ENCODE measurements around the gene TUBA1B.
A peak's percentile ranks its signal among the peaks of the same experiment; 100 is the strongest.

TUBA1B gene

GRCh38 chr12:49126852-49127763, 4.1 kb downstream of the TUBA1B start:
- Histone ChIP-seq H3K27me3 (ENCODE audit: low read length) (no peaks in the 10 kb centered on the region), H3K9me2 (replicated peaks; ENCODE audit: insufficient read depth, low read length) (no peaks in the 10 kb centered on the region), H3K4me3 (ENCODE audit: insufficient read depth, low read length, poor library complexity, severe bottlenecking) (no peak overlapping the region), H3F3A (ENCODE audit: insufficient read depth) (peaks cover 55% of the 10 kb centered on the region), H3K4me2 (ENCODE audit: low read depth, low read length, poor library complexity, severe bottlenecking) (no peak overlapping the region), H3K9me3 (ENCODE audit: insufficient read depth, low read length) (no peaks in the 10 kb centered on the region), H3K27ac (ENCODE audit: low read depth, low read length) (no peak overlapping the region), H4K20me1 (ENCODE audit: low read depth, low read length) (peaks cover 13% of the 10 kb centered on the region), H3K36me3 (ENCODE audit: low read length) (peaks cover 26% of the 10 kb centered on the region), H3K79me2 (ENCODE audit: insufficient read depth, low read length) (peaks cover 17% of the 10 kb centered on the region), H2AFZ (ENCODE audit: low read depth, low read length, severe bottlenecking) (no peak overlapping the region), H3K9ac (ENCODE audit: low read length) (no peak overlapping the region)
- no peak for TF ChIP-seq EZH2phosphoT487 (conservative IDR thresholded peaks at IDR 0.05; ENCODE audit: low read length)
- TF ChIP-seq, protein P1, sequence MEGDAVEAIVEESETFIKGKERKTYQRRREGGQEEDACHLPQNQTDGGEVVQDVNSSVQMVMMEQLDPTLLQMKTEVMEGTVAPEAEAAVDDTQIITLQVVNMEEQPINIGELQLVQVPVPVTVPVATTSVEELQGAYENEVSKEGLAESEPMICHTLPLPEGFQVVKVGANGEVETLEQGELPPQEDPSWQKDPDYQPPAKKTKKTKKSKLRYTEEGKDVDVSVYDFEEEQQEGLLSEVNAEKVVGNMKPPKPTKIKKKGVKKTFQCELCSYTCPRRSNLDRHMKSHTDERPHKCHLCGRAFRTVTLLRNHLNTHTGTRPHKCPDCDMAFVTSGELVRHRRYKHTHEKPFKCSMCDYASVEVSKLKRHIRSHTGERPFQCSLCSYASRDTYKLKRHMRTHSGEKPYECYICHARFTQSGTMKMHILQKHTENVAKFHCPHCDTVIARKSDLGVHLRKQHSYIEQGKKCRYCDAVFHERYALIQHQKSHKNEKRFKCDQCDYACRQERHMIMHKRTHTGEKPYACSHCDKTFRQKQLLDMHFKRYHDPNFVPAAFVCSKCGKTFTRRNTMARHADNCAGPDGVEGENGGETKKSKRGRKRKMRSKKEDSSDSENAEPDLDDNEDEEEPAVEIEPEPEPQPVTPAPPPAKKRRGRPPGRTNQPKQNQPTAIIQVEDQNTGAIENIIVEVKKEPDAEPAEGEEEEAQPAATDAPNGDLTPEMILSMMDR (IDR thresholded peaks at IDR 0.05; ENCODE audit: insufficient read depth, low read length, poor library complexity, severe bottlenecking), result no peak

DNA sequence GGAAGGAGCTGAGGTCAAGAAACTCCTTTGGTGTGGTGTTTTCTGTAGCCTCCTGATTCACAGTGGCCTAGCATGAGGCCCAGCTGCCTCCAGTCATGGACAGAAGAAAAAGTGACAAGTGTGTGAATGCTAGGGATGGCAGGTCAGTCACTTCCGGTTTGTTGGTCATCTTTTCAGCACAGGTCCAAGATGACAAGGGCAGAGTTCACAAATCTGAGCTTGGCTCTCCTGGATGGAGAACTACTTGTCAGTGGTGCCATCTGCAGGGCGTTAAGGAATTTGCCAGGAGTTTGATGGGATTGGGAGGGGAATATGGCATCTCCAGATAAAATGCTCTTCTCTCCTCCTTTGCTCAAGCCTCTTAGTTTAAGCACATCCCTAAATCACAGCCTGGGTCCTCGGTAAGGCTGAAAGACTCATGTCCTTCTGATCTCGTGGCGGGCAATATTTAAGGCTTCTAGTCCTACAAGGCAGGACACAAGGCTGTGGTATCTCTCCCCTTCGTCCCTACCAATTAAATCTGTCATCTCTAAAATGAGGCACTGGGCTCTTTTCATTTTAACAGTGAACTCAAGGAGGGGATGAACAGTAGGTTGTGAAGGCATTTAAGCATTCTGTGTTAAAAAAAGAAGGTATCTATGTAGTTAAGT, 10.0 kb downstream of the TUBA1B start:
- Histone ChIP-seq H3F3A (ENCODE audit: insufficient read depth) (peaks cover 8% of the 10 kb centered on the region), H3K27ac (ENCODE audit: low read depth, low read length) (no peak overlapping the region), H3K4me2 (ENCODE audit: low read depth, low read length, poor library complexity, severe bottlenecking) (no peak overlapping the region), H3K79me2 (ENCODE audit: insufficient read depth, low read length) (no peaks in the 10 kb centered on the region), H3K9me3 (ENCODE audit: insufficient read depth, low read length) (no peaks in the 10 kb centered on the region), H3K36me3 (ENCODE audit: low read length) (no peaks in the 10 kb centered on the region), H4K20me1 (ENCODE audit: low read depth, low read length) (no peaks in the 10 kb centered on the region), H2AFZ (ENCODE audit: low read depth, low read length, severe bottlenecking) (no peak overlapping the region), H3K9me2 (replicated peaks; ENCODE audit: insufficient read depth, low read length) (no peaks in the 10 kb centered on the region), H3K4me3 (ENCODE audit: insufficient read depth, low read length, poor library complexity, severe bottlenecking) (no peak overlapping the region), H3K9ac (ENCODE audit: low read length) (no peak overlapping the region), H3K27me3 (ENCODE audit: low read length) (no peaks in the 10 kb centered on the region)
- TF ChIP-seq, protein P1 (IDR thresholded peaks at IDR 0.05; ENCODE audit: insufficient read depth, low read length, poor library complexity, severe bottlenecking), result no peak
- TF ChIP-seq EZH2phosphoT487 (conservative IDR thresholded peaks at IDR 0.05; ENCODE audit: low read length), result no peak

DNA sequence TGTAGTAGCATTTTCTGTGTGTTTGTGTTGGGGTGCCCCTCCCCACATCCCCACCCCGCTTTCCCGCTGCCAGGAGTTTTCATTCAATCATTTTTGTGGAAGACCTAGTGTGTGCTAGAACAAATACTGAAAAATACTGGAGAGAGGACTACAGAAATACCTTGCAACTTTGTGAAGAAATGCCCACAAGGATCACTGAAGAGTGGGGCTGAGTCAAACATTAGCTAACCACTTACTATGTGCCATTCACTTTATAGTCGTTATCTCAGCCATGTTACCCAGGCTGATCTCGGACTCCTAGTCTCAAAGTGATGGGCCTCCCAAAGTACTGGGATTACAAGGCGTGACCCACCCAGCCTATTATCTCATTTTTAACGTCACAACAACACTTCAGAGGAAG, 20.0 kb downstream of the TUBA1B start:
- peak overlapping the region; percentile 73 for H3K9ac ChIP-seq (ENCODE audit: low read length)
- TF ChIP-seq EZH2phosphoT487 (conservative IDR thresholded peaks at IDR 0.05; ENCODE audit: low read length), result no peak
- TF ChIP-seq, protein P1 (IDR thresholded peaks at IDR 0.05; ENCODE audit: insufficient read depth, low read length, poor library complexity, severe bottlenecking), result no peak
- H4K20me1 ChIP-seq (ENCODE audit: low read depth, low read length), result no peaks in the 10 kb centered on the region
- no peaks in the 10 kb centered on the region for H3F3A ChIP-seq (ENCODE audit: insufficient read depth)
- peak overlapping the region; percentile 96 for H2AFZ ChIP-seq (ENCODE audit: low read depth, low read length, severe bottlenecking)
- H3K79me2 ChIP-seq (ENCODE audit: insufficient read depth, low read length), result no peaks in the 10 kb centered on the region
- peak overlapping the region; percentile 76 for H3K4me2 ChIP-seq (ENCODE audit: low read depth, low read length, poor library complexity, severe bottlenecking)
- H3K27me3 ChIP-seq (ENCODE audit: low read length), result no peaks in the 10 kb centered on the region
- no peaks in the 10 kb centered on the region for H3K9me2 ChIP-seq (replicated peaks; ENCODE audit: insufficient read depth, low read length)
- peak overlapping the region; percentile 55 for H3K4me3 ChIP-seq (ENCODE audit: insufficient read depth, low read length, poor library complexity, severe bottlenecking)
- H3K27ac ChIP-seq (ENCODE audit: low read depth, low read length), result peak overlapping the region; percentile 18; the same call in 1 of the 2 replicates
- H3K9me3 ChIP-seq (ENCODE audit: insufficient read depth, low read length), result no peaks in the 10 kb centered on the region
- H3K36me3 ChIP-seq (ENCODE audit: low read length), result no peaks in the 10 kb centered on the region

Data from SU-DHL-6 (cell line).